ENCODE results near the gene IPO13.

IPO13 gene

DNA sequence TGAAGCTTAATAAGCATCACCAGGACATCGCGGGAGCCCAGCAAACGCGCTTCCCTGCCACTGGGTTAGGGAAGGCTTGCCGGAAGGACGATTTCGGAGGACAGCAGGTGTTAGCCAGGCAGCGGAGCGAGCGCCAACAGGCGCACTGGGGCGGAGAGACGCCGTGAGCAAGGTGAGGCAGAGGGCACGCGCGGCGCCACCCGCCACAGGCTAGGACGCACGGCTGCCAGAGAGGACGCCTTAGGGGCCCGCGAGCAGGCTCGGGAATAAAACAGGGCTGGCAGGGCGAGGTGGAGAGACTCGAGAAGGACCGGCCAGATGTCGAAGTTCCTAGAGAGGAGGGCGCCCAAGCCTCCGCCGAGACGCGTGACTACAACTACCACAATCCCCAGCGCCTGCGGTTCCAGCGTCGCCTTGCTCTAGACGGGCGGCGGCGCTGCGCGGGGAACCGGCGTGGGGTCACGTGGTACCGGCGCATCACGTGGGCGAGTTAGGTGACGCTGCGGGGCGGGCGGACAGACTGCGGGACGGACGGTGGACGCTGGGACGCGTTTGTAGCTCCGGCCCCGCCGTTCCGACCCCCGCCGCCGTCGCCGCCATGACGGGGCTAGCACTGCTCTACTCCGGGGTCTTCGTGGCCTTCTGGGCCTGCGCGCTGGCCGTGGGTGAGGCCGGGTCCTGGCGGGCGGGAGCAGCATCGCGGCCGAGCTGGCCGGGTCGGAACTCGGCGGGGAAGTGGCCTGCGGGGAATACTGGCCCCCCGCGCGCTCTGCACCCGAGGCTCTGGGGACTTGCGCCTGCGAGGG, 27.9 kb downstream of the IPO13 start, which contains the start of gene ATP6V0B:
Gene ATP6V0B, plus strand, starts transcription at position 518 of the 806 bp plus-strand sequence. Its CDS starts 81 bp downstream, at position 599.
- DNase-seq, result peak; percentile 94

DNA sequence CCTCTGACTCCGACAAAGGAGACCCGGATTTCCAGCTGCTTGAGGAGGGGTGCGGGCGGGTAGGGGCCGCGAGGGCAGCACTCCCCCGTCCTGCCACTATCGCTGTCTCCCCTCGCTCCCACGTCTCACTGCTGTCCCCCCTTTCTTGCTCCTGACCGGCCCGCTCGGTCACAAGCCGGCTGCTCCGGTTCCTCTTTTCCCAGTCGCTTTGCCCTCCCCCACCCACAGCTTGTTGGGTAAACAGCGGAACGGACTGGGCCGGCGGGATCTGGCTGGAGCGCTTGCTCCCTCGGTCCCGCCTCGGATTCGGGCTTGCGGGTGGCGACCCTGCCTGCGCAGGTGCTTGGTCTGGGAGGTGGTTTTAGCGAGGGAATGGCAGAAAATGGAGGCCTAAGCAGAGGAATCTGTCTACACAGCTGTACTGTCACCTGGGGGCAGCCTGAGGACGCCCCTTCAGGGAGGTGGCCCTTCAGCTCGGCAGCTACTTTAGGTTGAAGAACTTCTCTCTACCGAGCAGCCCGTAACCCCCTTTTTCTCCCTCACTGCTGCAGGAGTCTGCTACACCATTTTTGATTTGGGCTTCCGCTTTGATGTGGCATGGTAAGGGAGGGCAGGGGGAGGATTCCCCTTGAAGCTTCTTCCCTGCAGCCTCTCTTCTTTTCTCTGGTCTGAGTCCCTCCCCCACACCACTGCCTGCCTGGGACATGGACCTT, 28.7 kb downstream of the IPO13 start:
- peak; percentile 60 for DNase-seq

DNA sequence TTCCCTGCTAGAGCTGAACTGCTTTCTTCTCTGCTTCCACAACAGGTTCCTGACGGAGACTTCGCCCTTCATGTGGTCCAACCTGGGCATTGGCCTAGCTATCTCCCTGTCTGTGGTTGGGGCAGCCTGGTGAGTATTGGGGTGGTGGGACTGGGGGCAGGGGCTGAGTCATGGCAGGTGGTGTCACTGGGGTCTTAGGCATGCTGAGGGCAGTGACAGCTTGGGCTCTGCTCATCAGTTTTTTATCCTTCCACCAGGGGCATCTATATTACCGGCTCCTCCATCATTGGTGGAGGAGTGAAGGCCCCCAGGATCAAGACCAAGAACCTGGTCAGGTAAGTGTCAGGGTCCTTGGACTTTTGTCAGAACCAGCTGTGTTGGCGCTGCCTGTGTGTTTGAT, 29.3 kb downstream of the IPO13 start:
- DNase-seq, result no peak

DNA sequence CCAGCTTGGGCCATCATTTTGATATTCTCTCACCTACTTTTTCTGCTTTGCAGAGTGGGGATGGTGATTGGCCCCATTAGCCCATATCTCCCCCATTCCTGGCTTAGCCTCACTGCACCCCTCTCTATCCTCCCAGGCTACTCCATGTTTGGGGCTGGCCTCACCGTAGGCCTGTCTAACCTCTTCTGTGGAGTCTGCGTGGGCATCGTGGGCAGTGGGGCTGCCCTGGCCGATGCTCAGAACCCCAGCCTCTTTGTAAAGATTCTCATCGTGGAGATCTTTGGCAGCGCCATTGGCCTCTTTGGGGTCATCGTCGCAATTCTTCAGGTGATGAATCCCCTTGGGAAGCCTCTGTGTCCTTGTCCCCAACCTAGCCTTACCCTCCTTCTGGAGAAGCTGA, 30.1 kb downstream of the IPO13 start:
- no peak for DNase-seq

DNA sequence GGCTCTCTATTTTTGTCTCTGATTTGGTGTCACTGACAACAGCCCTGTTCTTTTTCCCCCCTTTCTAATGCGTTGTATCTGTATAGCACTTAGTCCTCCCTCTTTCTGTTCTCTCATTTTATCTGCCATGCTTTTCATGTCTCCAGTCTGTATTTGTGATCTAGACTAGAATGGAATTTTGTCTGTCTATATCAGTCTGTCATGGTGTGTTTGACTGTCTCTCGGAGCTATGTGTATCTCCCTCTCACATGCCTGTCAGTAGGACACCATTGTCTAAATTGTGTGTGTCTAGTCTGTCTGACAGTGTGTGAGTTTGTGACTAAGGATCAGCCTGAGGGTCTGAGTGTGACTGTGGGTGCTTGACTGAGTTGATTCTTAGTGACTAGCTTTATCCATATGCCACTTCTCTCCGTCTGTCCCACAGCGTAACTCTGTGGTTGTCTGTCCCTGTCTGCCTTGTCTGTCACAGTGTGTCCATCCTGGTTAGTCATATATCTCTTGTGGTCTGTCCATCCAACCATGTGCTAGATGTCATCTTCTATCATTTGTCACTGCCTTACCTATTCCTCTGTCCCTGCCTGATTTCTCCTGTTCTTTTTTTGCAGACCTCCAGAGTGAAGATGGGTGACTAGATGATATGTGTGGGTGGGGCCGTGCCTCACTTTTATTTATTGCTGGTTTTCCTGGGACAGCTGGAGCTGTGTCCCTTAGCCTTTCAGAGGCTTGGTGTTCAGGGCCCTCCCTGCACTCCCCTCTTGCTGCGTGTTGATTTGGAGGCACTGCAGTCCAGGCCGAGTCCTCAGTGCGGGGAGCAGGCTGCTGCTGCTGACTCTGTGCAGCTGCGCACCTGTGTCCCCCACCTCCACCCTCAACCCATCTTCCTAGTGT, 30.9 kb downstream of the IPO13 start:
- no peak for DNase-seq

DNA sequence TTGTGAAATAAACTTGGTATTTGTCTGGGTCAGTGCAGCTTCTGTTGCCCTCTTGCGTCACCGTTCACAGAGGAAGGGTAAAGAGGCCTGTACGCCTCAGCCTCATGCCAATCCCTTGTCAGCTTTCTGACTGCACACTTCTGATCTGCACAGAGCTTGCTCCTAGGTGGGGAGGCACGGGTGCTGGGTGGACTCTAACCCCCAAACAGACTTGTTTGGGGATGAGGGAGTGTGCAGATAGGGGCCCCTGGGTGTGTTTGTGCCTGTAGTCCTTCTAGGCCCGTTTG, 31.5 kb downstream of the IPO13 start:
- DNase-seq, result no peak

DNA sequence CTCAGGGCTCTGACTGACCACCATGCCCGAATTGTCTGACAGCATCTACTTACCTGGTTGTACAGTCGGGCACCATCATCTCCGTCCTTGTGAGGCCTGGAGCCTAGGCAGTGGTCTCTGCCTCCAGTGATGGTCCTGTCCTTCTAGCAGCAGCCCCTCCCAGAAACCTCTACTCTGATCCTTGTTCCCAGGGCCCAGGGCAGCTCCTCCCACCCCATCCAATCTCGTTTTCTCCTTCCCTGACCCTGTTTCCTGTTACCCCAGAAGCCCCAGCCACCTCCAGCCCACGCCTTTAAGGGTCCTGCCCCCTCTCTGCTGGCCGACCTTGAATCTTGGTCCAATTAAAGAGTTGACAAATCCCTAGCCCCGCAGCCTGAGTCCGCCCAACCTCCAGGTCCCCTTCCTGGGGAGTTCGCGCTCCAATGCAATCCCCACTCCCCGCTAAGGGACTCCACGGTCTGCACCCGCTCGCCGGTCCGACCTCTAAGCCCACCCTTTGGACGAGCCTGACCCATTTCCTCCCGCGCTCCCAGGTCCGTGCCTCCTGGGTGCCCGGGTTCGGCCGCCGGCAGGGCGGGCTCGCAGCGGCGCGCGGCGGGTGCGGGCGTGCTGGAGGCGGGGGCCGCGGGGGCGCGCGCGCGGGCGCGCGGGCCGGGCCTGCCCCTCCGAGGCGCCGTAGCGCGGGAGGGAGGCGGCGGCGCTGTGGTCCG, 32.0 kb downstream of the IPO13 start, which contains the start of gene B4GALT2:
Gene B4GALT2, plus strand, starts transcription at position 660 of the 710 bp plus-strand sequence. CDS start 1,951 bp downstream, outside the sequence.
- peak; percentile 33 for DNase-seq

DNA sequence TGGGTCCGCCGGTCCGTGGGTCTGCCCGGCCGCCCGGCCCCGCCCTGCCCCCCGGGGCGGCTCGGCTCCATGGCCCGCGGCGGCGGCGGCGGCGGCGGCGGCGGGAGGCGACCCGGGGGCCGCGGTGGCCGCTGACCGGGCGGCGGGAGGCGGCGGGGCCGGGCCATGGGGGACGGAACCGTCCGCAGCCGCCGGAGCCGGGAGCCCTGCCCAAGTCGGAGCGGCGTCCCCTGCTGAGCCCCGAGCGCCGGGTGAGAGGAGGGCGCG, 32.4 kb downstream of the IPO13 start:
- no peak for DNase-seq

DNA sequence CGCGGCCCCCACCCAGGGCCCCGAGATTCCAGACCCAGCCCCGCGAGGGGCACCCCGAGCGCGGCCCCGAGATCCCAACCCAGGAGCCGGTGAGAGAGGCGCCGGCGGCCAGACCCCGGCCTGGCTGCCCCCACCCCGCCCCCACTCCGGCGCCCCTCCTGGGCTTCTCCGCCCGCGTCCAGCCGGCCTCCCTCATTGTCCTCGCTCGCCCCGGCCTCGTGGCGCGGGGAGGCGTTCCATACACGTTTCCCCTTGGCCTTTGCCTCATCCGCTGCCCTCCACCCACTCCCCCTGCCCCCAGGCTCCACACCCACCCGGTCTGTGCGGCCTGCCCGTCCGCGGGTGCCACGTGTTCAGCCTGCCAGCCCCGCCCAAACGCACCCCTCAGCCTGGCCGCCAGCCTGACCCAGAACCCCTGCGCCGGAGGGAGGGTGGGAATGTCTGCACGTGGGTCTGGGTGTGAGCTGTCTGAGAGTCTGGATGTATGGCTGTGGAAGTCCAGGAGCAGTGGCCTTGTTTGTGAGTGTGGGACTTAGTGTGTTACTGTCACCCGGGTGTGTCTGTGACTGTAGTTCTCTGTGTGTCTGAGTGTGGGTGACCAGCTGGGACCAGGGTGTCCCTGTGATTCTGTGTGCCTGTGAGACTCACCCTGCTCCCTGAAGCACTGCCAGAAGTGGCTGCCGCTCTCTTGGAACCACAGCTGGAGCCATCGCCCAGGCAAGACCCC, 32.9 kb downstream of the IPO13 start:
- DNase-seq, result peak; percentile 16

DNA sequence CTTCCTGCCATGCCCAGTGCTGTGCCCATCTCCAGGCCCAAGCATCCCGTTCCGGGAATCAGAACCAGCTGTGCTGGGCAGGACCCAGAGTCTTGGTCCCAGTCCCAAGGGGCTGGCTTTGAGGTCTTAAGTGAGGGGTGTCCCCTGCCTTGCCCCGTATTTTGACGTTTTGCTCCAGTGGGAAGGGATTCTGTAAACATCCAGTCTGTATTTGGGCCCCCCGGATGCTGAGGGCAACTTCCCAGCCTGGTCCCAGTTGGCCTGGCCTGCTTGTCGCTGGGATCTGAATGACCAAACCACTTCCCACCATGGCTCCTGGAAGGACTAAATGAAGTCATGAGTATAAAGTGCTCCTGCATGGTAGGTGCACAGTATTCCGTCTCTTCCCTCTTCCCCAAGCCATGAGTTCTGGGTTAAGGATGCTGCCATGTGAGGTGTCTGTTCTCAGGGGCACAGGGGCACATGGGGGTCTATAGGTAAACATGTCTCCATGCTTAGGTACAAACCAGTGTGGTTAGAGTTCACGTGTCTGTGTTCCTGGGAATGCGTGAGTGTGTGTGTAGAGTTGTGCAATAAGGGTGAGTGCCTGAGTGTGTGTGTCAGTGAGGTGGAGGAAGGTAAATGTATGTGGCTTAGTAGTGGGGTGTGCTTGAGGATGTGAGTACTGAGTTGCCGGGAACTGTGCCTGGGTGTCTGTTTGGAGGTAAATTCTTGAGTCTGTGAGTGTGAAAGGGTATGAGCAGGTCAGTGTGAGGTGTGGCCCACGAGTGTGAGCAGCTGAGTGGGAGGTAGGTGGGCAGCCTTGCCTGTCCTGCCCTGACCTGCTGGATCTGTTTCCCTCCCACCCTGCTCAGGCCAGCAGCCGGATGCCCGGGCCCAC, 33.7 kb downstream of the IPO13 start:
- no peak for DNase-seq

DNA sequence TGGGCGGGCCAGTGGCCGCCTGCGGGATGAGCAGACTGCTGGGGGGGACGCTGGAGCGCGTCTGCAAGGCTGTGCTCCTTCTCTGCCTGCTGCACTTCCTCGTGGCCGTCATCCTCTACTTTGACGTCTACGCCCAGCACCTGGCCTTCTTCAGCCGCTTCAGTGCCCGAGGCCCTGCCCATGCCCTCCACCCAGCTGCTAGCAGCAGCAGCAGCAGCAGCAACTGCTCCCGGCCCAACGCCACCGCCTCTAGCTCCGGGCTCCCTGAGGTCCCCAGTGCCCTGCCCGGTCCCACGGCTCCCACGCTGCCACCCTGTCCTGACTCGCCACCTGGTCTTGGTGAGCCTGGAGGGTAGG, 34.4 kb downstream of the IPO13 start:
- no peak for DNase-seq

DNA sequence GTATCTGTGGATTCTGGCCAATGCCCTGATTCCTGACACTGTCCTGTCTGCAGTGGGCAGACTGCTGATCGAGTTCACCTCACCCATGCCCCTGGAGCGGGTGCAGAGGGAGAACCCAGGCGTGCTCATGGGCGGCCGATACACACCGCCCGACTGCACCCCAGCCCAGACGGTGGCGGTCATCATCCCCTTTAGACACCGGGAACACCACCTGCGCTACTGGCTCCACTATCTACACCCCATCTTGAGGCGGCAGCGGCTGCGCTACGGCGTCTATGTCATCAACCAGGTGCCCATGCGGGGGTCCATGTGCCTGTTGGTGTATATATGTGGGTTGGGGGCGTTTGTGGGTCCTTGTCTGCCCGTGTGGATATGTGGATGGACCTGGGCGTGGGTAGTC, 34.9 kb downstream of the IPO13 start:
- no peak for DNase-seq

DNA sequence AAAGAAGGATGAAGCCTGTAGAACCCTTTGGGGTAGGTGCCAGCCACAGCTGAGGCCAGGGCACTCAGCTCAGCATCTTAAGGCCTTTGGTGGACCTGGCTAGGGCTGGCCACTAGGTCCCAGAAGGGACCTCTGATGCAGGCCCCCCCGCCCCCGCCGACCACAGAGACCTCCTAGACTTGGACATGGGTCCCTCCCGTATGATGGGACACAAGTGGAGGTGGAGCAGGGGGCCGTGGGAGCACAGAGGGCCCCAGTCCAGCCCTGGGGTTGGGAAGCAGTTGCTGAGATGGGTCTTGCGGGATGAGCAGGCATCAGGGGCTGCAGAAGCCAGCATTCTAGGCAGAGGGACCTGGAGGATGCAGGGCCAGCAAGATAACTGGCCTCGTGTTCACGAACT, 35.5 kb downstream of the IPO13 start:
- no peak for DNase-seq

DNA sequence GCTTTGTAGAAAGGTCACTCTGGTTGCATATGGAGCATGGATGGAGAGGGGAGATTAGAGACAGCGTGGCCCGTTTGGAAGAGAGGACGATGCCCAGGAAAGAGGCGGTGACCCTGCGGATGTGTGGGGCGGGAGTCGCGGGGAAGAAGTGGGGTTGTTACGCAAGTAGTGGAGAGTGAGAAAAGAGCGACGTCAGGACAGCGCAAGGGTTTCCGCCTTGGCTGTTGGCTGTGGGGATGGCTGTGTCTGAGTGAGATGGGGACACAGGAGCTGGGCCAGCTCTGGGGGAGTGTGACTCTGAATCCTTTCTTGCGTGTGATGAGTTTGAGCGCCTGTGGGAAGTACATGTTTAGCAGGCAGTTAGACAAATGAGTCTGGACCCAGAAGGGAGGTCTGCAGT, 36.1 kb downstream of the IPO13 start:
- DNase-seq, result no peak

DNA sequence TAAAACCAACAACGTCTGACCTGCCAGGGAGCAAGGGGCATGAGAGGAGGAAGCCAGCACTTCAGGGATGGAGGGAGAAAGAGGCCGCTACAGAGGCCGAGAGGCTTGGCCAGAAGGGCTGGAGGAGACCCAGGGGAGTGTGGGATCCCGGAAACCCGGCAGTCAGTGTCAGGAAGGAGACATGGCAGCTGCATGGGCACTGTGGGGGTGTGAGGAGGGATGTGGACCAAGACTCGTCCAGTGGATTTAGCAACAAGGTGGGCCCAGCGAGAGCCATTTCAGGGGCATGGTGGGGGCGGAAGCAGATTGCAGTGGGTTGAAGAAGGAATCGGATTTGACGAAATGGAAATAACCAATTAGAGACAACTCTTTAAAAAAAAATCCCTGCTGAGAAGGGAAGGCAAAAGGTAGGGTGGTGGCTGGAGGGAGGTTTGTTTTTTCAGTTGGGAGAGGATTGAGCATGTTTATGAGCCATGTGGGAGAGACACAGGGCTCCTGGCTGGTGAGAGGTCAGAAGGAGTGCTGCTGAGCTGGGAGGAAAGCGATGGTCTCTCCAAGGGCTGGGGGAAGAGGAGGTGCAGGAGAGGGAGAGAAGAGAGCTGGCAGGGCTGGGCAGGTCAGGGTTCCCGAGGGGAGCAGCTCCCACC, 36.6 kb downstream of the IPO13 start:
- no peak for DNase-seq

DNA sequence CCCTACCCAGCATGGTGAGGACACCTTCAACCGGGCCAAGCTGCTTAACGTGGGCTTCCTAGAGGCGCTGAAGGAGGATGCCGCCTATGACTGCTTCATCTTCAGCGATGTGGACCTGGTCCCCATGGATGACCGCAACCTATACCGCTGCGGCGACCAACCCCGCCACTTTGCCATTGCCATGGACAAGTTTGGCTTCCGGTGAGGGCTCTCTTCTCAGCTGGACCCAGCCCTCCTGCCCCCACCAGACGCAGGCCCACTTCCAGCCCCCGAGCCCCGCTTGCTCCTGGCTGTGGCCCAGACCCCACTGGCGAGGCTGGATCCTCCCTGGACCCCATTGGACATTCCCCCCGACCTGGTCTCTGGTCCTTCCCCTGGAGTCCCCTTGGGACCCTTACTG, 38.1 kb downstream of the IPO13 start:
- DNase-seq, result no peak

DNA sequence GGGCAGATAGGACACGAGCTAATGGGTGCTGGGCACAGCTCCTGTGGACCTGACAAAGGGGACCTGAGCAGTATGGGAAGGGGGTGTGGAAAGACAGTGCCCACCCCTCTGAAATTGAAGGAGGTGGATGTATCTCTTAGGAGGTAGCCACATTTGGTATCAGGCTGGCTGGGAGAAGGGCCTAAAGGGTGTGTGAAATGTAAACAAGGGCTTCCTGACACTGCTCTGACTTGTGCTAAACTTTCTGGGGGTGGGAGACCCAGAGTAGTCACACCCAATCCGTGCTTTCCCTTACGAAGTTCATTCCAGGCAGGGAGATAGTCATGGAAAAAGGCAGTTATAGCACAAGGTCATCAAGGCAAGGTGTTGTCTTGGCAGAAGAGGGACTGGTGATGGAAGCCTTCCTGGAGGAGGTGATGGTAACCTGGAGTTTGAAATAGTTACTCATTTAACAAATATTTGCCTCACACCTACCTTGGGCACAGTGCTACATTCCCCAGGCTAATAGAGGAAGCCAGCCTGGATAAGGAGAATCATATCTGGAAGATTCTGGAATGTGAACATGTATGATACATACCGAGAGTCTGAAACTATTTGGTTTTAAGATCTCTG, 39.3 kb downstream of the IPO13 start:
- DNase-seq, result no peak

DNA sequence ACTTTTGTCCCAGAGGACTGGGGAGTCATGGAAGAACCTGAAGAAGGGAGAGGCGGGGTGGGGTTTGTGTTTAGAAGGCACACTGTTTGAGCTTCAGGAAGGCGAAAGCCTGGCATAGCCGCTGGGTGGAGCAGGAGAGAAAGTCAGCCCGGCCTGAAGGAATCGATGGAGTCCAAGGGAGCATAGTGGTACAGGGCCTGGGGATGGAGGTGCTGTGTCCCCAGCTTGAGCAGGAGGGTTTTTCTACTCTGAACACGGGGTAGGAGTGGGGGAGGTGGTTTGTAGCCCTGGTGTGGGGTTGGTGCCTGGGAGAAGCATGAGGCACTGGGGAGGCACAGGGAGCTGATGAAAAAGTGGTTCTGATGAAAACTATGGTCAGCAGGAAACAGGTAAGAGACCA, 40.0 kb downstream of the IPO13 start:
- DNase-seq, result no peak

DNA sequence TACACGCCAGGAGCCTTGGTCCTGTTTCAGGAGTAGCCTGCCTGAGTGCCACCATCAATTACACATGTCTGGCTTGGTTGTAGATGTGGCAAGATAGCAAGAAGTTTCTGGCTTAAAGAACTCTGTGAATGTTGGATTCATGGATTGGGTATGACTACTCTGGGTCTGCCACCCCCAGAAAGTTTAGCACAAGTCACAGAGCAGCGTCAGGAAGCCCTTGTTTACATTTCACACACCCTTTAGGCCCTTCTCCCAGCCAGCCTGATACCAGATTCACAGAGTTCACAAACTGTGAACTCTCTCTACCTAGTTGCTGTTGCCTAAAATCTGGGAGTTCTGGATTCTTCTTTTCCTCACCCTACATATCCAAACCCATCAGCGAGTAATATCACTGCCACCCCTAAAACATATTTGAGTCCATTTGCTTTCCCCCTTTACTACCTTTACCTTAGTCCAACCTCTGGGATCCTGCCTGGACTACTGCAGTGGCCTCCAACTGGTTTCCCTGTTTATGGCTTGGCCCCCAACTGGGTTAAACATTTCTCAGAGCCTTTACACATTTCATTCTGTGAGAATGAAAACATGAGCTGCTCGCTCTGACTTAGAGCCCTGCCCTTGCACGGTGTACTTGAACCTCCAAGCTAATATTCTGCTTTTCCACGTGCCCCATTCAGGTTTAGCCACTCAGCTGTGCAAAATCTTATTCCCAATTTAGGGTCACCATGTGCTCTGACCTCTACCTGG, 40.6 kb downstream of the IPO13 start:
- no peak for DNase-seq

All from CD4-positive, alpha-beta T cell treated with Interleukin-6 for 4 hours (primary cell).